ENCODE data around the gene MYL3.
"Not testable (repeated sequence)": the region's sequence is repeated elsewhere in the genome, so short reads cannot be mapped to it uniquely, and the experiment has no call there.

Gene MYL3

DNA sequence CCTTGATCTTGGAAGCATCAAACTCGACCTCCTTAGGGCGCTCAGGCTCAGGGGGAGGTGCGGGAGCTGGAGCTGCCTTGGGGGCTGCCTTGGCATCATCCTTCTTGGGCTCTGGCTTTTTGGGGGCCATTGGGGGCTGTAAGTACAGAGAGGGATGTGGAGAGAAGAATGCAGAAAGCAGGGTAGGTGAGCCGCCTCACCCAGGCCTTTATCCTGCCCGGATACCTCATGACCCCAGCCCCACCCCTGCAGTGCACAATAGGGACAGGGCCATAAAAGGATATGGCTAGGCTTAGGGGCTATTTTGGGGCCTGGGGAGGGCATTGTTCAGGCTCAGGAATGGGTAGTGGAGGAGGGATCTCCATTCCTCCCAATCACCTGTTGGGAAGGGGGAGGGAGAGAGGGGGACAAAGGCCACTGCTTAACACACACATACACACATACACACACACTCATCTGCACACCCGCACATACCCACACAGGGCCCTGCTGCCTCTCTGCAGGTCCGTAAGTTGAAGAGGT lies at the start of gene MYL3:
TSS of gene MYL3 (minus strand) at position 184 of the 522 bp plus-strand sequence. CDS start at position 130, 54 bp downstream.
- no peak for ATAC-seq

DNA sequence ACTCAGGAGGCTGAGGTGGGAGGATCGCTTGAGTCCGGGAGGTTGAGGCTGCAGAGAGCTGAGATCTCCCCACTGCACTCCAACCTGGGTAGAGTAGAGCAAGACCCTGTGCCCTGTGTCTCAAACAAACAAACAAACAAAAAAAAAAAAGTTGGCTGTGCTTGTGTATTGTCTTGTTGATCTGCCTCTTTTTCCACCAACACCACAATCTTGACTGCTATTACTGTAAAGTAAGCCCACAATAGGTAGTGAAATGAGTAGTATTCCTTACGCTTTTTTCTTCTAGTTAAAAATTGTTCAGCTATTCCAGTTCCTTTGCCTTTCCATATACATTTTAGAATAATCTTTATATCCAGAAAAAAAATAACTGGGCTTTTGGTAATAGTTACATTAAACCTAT lies 49.7 kb upstream of the MYL3 start:
- no peak for ATAC-seq

DNA sequence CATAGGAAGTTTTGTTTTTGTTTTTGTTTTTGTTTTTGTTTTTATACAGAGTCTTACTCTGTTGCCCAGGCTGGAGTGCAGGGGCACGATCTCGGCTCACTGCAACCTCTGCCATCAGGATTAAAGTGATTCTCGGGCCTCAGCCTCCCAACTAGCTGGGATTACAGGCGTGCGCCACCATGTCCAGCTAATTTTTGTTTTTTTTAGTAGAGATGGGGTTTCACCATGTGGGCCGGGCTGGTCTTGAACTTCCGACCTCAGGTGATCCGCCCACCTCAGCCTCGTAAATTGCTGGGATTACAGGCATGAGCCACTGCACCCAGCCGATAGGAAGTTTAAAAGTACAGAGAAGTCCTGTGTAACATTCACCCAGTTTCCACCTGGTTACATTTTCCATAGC lies 47.7 kb upstream of the MYL3 start:
- not testable (repeated sequence) for ATAC-seq

DNA sequence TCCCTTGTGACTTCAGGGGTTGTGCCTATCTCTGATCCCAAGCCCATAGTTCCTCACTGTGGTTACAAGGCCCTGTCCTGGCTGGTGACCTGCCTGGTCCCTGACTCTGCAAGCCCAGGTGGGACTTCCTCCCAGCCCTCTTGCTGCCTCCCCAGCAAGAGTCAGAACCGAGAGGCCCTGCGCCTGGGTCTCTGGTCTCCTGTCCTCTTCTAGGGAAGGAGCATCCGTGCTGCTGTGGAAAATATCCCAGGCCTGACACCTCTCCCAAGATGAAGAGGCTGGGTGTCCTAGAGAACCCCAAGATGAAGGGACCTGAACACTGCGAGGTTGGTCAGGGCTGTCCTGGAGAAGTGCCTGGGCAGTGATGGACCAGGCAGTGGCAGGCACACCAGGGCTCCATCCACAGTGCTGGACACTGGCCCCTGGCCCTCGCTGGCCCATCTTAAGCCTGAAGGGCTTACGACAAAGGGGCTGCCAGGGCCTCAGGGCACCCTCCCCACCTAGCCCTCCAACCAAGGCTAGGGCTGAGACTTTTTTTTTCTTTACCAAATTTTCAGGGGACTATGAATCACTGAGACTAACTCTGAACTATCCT lies 47.0 kb upstream of the MYL3 start:
- ATAC-seq: no peak

DNA sequence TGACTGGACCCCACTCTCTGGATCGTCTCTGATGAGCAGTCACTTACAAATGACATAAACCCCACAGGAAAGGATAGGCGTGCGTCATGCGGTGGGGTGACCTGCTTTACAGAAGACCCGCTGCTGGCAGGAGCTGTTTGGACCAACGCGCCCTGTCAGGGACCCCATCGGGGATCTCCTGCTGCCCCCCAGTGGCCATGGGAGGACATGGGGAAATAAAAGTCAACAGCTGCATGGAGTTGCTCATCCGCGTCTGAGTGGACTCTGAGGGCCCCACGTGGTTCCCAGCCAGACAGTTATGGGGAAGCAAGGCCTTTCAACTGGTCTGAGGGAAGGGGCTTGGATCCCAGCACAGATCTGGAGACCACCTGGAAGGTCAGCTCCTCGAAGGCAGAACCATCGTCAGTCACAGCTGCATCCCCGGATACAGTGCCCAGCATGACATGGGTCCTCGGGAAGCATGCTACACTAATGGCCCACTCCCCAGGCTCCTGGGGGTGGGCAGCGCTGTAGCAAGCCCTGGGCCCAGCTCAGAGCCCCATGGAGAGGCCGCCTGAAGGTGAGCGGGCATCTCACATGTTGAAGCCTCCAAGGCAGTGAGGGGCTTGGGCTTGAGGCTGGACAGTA lies 46.4 kb upstream of the MYL3 start:
- ATAC-seq: peak; percentile 78 to 80

DNA sequence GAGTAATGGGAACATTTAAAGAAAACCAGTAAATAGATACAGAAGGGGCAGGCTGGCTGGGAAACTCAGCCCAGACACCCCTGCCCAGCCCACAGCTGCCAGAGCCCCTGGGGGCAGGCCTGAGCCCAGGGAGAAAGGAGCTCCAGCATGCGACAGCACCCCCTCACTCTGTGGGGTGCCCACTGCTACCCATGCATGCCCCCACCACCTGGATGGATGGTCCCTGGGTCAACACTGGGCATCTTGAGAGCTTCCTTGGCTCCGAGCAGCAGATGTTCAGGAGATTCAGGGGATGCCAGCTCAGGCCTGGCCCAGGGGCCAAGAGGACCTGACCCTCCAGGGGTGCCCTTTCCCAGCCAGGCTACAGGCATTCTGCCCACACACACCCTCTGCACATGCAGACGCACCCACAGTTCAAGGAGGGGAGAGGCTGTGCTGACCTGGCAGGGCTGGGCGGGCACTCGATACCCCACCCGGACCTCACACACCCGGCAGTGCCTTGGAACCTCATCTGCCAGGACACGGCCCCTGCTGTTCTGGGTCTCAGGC lies 45.8 kb upstream of the MYL3 start:
- ATAC-seq: no peak

DNA sequence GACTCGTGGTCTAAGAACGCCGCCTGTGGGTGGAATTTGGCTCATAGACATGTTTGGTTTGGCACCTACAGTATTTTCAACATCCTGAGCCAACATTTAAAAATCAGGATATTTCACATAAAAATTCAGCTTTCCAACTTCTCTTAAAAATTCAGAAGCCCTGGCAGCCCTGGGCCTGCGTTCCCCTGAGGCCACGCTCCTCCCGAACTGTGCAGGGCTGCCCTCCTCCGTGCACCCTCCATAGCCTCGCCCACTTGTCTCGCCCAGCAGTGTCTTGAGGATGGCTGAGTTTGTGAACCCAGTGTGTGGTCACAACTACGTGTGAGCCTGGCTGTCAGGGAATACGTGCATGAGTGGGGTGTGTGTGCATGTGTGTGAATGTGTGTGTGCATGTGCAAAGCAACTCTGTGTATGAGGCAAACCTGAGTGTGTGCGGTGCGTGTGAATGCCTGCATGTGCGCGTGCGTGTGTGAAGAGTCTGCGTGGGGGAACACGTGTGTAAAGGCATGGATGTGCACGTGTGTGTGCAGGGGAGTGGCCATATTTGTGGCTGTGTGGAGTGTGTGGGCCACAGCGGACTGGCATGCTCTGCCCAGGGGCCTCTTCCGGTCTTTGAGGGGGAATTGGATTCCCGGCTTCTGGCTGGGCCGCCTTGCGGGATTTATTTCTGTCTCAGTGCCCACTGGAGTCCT lies 45.2 kb upstream of the MYL3 start:
- ATAC-seq: no peak

DNA sequence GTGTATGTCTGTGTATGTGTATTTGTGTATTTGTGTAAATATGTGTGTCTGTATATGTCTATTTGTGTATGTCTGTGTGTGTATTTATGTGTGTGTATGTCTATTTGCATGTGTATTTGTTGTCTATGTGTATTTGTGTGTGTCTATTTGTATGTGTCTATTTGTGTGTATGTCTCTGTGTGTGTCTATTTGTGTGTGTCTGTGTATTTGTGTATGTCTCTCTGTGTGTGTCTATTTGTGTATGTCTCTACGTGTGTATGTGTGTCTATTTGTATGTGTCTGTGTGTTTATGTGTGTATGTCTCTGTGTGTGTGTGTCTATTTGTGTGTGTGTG lies 44.7 kb upstream of the MYL3 start:
- no peak for ATAC-seq

DNA sequence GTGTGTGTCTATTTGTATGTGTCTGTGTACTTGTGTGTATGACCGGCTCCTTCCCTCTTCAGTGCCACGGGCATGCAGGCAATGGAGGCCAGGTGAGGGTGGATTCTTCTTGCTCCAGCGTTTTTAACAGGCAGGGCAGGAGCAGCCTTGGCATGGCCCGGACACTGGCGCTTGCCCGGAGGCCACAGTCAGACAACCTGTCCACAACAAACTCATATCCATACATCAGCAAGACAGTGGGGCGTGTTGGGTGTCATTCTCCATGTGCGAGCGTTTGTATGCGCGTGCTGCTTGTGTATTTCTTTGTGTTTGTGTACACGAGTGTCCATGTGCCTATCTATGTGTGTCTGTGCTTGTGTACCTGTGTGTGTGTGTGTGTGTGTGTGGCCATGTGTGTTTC lies 44.0 kb upstream of the MYL3 start:
- ATAC-seq: no peak

DNA sequence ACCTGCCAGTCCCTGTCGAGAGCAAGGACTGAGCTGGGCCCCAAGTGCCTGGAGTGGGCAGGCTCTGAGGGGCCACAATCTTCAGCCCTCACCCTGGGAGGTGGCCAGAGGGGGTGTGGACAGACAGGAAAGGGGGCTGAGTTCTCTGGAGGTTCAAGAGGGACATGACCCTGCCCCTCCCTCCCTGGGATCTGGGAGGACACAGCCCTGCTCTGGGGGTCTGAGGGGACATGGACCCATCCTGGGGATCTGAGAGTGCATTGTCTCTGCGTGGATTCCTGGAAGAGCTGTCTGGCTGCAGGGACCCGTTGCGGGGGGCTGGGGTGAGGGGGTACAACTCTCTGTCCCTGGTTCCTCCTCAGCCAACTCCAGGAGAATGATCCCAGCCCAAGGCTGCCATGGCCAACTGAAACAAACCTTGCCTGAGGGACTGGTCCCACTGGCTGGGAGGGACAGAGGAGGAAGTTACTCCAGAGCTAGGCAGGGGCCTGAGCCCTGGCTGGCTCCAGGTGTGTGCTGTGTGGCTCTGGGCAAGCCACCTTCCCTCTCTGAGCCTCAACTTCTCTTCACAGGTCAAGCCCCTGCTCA lies 43.3 kb upstream of the MYL3 start:
- no peak for ATAC-seq

DNA sequence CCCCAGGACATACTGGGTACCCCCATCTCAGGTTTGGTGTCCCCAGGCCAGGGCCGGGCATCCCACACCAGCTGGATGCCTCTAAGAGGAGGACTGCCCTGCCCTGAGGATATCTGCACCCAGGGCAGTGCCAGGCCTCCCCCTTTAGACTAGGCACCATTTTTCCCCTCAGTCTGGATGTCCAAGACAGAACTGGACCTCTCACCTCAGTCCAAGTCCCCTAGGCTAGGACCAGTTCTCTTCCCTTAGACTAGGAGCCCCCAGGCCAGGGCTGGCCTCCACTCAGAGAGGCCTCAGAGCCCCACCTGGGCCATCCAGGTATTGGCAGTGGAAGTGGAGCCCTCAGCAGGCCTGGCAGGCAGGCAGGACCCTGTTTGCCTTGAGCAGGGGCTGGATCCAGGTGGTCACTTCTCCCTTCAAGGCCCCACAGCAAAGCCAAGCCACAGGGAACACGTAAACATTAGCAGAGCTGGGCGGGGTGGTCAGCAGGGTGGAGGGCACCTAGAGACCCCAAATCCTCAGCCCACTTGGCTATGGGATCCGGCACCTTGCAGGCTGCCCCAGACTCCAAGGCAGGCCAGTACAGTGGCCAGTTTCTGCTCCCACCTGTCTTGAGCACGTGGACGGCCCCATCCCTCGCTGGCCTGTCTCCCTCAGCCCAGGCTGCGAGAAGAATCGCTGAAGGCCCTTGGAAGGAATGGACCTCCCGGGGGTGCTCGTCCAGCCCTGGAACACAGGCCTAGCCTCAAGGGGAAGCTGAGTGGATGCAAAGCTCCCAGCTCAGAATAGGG lies 42.6 kb upstream of the MYL3 start:
- no peak for ATAC-seq

DNA sequence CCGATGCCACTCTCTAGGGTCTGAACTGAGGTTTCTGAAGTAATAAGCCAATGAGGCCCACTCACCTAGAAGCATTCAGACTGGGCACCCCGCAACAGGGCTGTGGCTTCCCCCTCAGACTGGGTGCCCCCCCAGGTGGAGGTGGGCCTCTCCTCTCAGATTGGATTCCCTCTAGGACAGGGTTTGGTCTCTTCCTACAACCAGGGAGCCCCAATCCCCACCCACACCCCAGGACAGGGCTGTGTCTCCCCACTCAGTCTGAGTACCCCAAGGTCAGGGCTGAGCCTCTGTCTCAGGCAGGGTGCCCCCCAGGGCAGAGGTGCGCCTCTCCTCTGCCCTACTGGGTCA lies 41.9 kb upstream of the MYL3 start:
- no peak for ATAC-seq

DNA sequence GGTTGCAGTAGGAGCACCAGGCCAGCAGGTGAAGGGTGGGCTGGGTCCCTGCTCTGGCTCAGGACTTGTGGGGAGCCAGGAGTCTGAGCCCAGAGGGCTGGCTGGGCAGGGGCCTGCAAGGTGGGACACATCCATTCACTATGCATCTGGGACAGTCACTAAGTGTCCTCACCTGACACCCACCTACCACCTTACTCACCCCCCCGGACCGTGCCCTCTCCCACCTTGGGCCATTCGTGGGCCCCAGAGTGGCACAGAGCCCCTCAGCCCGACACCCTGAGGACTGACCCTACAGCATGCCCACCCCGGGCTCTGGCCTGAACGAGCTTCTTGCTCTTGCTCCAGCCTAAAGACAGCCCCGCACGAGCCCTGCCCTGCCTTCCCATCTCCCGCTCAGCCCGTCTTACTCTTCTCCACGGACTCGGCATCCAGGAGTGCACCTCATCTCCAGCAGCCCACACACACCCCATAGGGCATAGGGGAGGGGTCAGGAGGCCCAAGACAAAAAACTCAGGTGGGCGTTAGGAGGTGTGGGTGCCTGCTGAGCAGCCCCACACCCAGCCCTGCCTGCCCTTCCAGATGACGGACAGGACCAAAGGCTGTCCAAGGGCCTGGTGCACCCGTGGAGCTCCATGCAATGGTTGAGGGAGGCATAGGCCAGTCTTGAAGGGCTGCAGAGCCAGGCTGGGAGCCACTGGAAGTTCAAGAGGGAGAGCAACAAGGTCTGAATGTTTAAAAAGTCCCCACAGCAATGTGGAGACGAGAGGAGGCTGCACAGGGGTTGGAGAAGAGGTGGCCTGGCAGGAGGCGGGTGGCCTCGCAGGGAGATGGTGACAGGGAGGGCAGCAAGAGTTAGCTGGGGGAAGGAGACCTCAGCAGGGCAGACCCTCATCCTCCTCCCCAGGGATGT lies 41.3 kb upstream of the MYL3 start:
- no peak for ATAC-seq

DNA sequence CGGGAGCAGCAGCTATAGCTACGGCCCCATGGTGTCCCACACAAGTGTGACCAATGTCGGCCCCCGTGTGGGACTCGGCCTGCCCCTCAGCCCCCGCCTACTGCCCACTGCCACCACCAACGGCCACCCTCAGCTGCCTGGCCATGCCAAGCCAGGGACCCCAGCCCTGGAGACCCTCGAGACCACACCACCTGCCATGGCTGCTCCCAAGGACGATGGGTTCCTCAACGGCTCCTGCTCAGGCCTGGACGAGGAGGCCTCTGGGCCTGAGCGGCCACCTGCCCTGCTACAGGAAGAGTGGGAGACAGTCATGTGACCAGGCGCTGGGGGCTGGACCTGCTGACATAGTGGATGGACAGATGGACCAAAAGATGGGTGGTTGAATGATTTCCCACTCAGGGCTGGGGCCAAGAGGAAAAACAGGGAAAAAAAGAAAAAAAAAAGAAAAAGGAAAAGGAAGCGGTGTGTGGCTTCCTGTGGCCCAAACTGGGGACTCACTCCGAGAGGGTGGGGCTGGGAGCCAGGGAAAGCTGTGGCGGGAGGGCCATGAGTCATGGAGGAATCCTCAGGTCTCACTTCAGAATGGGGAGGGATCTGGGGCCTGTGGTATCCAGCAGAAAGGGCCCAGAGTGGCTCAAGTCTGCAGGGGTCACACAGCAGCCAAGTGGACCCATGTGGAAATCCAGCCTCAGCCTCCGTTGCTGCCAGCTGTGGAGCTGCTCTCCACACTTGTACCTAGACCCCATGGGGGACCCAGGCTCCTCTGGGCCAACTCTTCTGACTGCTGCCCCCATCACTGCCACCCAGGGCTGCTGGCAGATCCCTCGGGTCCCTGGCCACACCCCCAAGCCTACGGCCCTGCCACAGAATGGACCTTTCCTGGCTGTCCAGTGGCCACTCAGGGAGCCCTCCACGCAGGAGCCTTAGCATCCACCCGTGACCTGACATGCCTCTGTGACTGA lies 40.4 kb upstream of the MYL3 start:
- ATAC-seq: no peak

DNA sequence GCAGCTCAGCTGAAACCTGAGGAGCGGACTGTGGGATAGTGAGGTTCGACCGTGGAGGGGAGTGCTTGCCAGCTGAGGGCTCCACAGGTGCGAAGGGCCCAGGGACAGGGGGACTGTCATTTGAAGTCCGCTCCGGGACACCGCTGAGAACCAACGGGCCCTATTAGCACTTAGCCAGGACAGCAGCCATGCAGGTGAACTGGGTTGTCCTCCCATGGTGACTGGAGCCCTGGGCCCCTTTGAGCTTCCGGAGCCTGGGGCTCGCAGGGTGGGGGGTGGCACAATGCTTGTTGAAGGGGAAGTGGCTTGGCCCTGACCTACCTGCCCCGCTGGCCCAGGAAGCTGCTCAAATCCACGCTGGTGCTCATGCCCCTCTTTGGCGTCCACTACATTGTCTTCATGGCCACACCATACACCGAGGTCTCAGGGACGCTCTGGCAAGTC lies 39.0 kb upstream of the MYL3 start:
- ATAC-seq: no peak

DNA sequence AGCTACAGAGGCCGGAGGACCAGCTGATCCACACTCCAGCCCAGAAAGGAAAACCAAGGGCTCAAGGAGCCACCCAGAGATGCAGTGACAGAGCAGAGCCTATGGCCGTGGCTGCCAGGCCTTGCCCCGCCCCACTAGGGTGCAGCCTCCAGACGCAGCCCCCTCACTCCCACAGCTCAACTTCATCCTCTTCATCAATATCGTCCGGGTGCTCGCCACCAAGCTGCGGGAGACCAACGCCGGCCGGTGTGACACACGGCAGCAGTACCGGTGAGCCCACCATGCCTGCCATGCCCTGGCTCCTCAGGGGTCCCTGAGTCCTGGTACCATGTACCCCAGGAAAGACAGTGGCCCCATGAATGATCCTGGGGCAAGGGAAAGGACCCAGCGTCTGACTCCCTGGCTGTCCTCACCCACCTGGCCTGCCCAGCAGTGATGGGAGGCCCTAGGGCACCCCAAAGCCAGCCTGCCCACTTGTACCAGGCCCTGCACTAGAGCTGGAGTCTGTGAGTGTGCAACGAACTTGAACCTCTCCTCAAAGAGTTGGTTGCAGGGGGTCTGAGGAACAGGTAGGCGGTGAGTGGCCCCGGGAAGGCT lies 38.4 kb upstream of the MYL3 start:
- no peak for ATAC-seq

DNA sequence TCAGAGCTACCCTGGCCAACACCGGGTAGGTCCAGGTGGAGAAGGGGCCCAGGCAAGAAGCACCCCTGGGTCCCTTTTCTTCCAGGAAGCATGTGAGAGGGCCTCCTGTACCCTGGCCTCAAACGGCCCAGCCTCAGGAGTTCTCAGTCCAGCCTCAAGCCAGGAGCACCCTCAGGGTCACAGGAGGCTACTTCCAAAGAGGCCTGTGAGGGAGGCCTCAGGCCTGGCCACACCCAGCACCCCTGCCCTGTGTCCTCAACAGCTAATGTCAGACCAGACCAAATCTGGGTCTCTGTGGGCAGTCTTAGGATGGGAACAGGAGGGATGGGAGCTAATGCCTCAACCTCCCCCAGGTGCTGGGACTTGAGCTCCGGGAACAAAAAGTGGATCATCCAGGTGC lies 37.8 kb upstream of the MYL3 start:
- ATAC-seq: no peak

DNA sequence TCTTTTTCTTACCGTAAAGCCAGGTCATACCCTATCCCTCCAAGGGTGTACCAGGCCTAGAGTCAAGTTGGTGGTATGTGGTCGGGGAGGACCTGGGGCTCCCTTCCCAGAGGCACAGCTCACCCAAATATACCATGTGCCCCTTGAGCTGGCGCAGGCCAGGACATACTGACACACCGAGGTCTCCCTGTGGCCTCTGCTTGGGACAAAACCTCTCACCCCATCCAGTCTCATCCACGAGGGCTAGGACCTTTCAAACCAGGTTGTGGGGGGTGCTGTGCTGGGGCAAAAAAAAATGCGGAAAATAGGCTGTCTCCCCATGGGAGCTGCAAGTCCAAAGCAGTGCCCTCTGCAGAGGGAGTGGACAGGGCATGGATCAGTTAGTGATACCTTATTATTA lies 37.1 kb upstream of the MYL3 start:
- ATAC-seq: no peak

DNA sequence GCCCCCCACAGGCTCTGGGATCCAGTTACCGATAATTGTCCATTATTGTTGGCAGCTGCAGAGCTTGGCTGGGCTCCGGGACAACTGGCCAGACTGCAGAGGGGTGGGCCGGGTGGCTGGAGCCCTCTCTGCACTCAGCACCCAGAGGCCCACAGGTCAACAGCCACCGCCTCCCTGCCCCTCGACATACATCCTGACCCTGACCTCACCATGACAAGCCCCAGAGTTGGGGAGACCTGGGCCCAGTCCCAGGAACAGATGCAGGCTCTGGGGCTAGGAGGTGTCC lies 36.7 kb upstream of the MYL3 start:
- ATAC-seq: no peak

Data from activated CD4-positive, CD25-positive, alpha-beta regulatory T cell treated with anti-CD3 and anti-CD28 coated beads, Interleukin-2, amount 50 U/mL, for 24 hours (primary cell).